WTC11 (cell line): Measurements from ENCODE around the gene DAPK1.

ENCODE experiments used
- ATF6 ChIP-seq: sonication (generic); formaldehyde crosslinking; IDR thresholded peaks from 2 replicates; pipeline ENCODE4 v1.8.1; 2023; ENCODE audit warnings: mild to moderate bottlenecking, missing genetic modification reagents
- CREB1 ChIP-seq: sonication (generic); formaldehyde crosslinking; IDR thresholded peaks from 2 replicates; pipeline ENCODE4 v1.8.0; 2023; ENCODE audit warnings: mild to moderate bottlenecking, missing genetic modification reagents
- CTCF ChIP-seq: fragments of 200-600 bp; IDR thresholded peaks from 2 replicates; pipeline ENCODE4 v1.8.0; 2022; ENCODE audit warnings: antibody characterized with exemption
- E2F4 ChIP-seq: sonication (generic); formaldehyde crosslinking; IDR thresholded peaks from 2 replicates; pipeline ENCODE4 v1.8.1; 2022; ENCODE audit warnings: low read depth, mild to moderate bottlenecking, moderate library complexity, missing genetic modification reagents, borderline replicate concordance
- ELF4 ChIP-seq: sonication (generic); formaldehyde crosslinking; IDR thresholded peaks from 2 replicates; pipeline ENCODE4 v1.8.1; 2022; ENCODE audit warnings: low read depth, mild to moderate bottlenecking, moderate library complexity, missing genetic modification reagents
- ERG ChIP-seq: fragments of 250-450 bp; sonication (Bioruptor Pico); IDR thresholded peaks from 2 replicates; pipeline ENCODE4 v1.8.0; 2021; ENCODE audit warnings: mild to moderate bottlenecking
- NFE2L1 ChIP-seq: sonication (generic); formaldehyde crosslinking; IDR thresholded peaks from 2 replicates; pipeline ENCODE4 v1.8.1; 2023; ENCODE audit warnings: missing genetic modification reagents
- PREB ChIP-seq: sonication (generic); formaldehyde crosslinking; IDR thresholded peaks from 2 replicates; pipeline ENCODE4 v1.8.1; 2022; ENCODE audit warnings: mild to moderate bottlenecking, missing genetic modification reagents, moderate library complexity, borderline replicate concordance
- TP53 ChIP-seq: sonication (generic); formaldehyde crosslinking; IDR thresholded peaks from 2 replicates; pipeline ENCODE4 v1.8.1; 2023; ENCODE audit warnings: mild to moderate bottlenecking, missing genetic modification reagents
- ZNF121 ChIP-seq: sonication (generic); formaldehyde crosslinking; IDR thresholded peaks from 2 replicates; pipeline ENCODE4 v1.8.0; 2023; ENCODE audit warnings: missing genetic modification reagents
- ZNF416 ChIP-seq: fragments of 250-450 bp; sonication (Bioruptor Pico); IDR thresholded peaks from 2 replicates; pipeline ENCODE4 v1.9.0; 2021; ENCODE audit warnings: mild to moderate bottlenecking, inconsistent platforms

- TF ChIP-seq ZNF121 (CRISPR knock-in tag) (no peak), CTCF (no peak), NFE2L1 (CRISPR knock-in tag) (no peak), ATF6 (CRISPR knock-in tag) (no peak), ERG (CRISPR knock-in tag) (no peak), CREB1 (CRISPR knock-in tag) (no peak), ZNF416 (CRISPR knock-in tag) (no peak), PREB (CRISPR knock-in tag) (no peak), TP53 (CRISPR knock-in tag) (no peak), E2F4 (CRISPR knock-in tag) (no peak), ELF4 (CRISPR knock-in tag) (no peak)
Measured at GRCh38 chr9:87673446-87674120, 175.9 kb downstream of the DAPK1 start.
